Mesenchymal stem cell (in vitro differentiated cells and primary cell): ENCODE measurements around the gene TTC1.

Source experiments
- DNase-seq: peaks from one replicate; pipeline ENCODE4 v3.0.0-alpha.2; 2013
- H2AFZ ChIP-seq: one replicate; pipeline ENCODE4 v1.6.1; 2013; ENCODE audit warnings: low read depth, mild to moderate bottlenecking, control low read depth, inconsistent platforms, low read length, moderate library complexity
- H2AK5ac ChIP-seq: 2 replicates; pipeline ENCODE4 v1.6.1; 2013; ENCODE audit warnings: low read length, moderate library complexity, mild to moderate bottlenecking, inconsistent platforms; ENCODE audit not compliant: severe bottlenecking
- H2BK120ac ChIP-seq: one replicate; pipeline ENCODE4 v1.6.1; 2013; ENCODE audit warnings: low read depth, mild to moderate bottlenecking, inconsistent platforms, low read length, moderate library complexity
- H2BK12ac ChIP-seq, 2 experiments: one replicate each; pipeline ENCODE4 v1.6.1; 2013; ENCODE audit warnings: inconsistent platforms in 2 of 2, low read length in 2 of 2, mild to moderate bottlenecking in 2 of 2, moderate library complexity in 2 of 2, control low read depth in 1 of 2
- H2BK15ac ChIP-seq: one replicate; pipeline ENCODE4 v1.6.1; 2013; ENCODE audit warnings: mild to moderate bottlenecking, low read depth, inconsistent platforms; ENCODE audit not compliant: poor library complexity, severe bottlenecking
- H2BK5ac ChIP-seq: 2 replicates; pipeline ENCODE4 v1.6.1; 2013; ENCODE audit warnings: low read depth, mild to moderate bottlenecking, low read length, control low read depth, inconsistent platforms; ENCODE audit not compliant: poor library complexity, severe bottlenecking
- H3K14ac ChIP-seq, 2 experiments: one replicate each; pipeline ENCODE4 v1.6.1; 2013; ENCODE audit warnings: inconsistent platforms in 2 of 2, low read length in 2 of 2, control low read depth in 1 of 2, mild to moderate bottlenecking in 1 of 2, moderate library complexity in 1 of 2
- H3K18ac ChIP-seq, 2 experiments: one replicate each; pipeline ENCODE4 v1.6.1; 2013; ENCODE audit warnings: inconsistent platforms in 2 of 2, low read length in 2 of 2, control low read depth in 1 of 2, low read depth in 1 of 2, mild to moderate bottlenecking in 1 of 2
- H3K23ac ChIP-seq, 2 experiments: one replicate each; pipeline ENCODE4 v1.6.1; 2013; ENCODE audit warnings: inconsistent platforms in 2 of 2, low read length in 2 of 2, mild to moderate bottlenecking in 2 of 2, moderate library complexity in 2 of 2, control low read depth in 1 of 2
- H3K27ac ChIP-seq: 2 replicates; pipeline ENCODE4 v1.5.1; 2013; ENCODE audit warnings: mild to moderate bottlenecking, moderate library complexity, low read length, control low read depth, inconsistent platforms; ENCODE audit not compliant: poor library complexity, severe bottlenecking
- H3K27me3 ChIP-seq, 2 experiments: 2 replicates each; pipeline versions ENCODE4 v1.6.1 to v1.7.0; 2013; ENCODE audit warnings: low read length in 2 of 2, mild to moderate bottlenecking in 2 of 2, moderate library complexity in 2 of 2, control low read depth in 1 of 2, inconsistent platforms in 1 of 2; ENCODE audit not compliant: control insufficient read depth in 1 of 2, insufficient read depth in 1 of 2
- H3K36me3 ChIP-seq, 2 experiments: 2 replicates each; pipeline versions ENCODE4 v1.6.1 to v1.7.0; 2013; ENCODE audit warnings: low read length in 2 of 2, control low read depth in 1 of 2, inconsistent platforms in 1 of 2, low read depth in 1 of 2, mild to moderate bottlenecking in 1 of 2; ENCODE audit not compliant: insufficient read depth in 2 of 2, control insufficient read depth in 1 of 2
- H3K4ac ChIP-seq, 2 experiments: one replicate each; pipeline ENCODE4 v1.6.1; 2013; ENCODE audit warnings: inconsistent platforms in 2 of 2, low read length in 2 of 2, mild to moderate bottlenecking in 2 of 2, moderate library complexity in 2 of 2, control low read depth in 1 of 2, low read depth in 1 of 2
- H3K4me1 ChIP-seq: 2 replicates; pipeline ENCODE4 v1.6.1; 2013; ENCODE audit warnings: low read depth, low read length, control low read depth; ENCODE audit not compliant: control insufficient read depth, insufficient read depth
- H3K4me2 ChIP-seq: 2 replicates; pipeline ENCODE4 v1.6.1; 2013; ENCODE audit warnings: low read length, mild to moderate bottlenecking, inconsistent platforms; ENCODE audit not compliant: poor library complexity, severe bottlenecking
- H3K4me3 ChIP-seq, 2 experiments: 2 replicates each; pipeline versions ENCODE4 v1.5.1 to v1.7.0; 2013; ENCODE audit warnings: low read length in 2 of 2, mild to moderate bottlenecking in 2 of 2, control low read depth in 1 of 2, low read depth in 1 of 2; ENCODE audit not compliant: insufficient read depth in 1 of 2
- H3K79me1 ChIP-seq: replicated peaks from 2 replicates; pipeline ENCODE4 v1.6.1; 2013; ENCODE audit warnings: mild to moderate bottlenecking, control low read depth, low read length, inconsistent platforms; ENCODE audit not compliant: poor library complexity, severe bottlenecking
- H3K9ac ChIP-seq: 2 replicates; pipeline ENCODE4 v1.7.0; 2013; ENCODE audit warnings: mild to moderate bottlenecking, low read length, moderate library complexity
- H3K9me3 ChIP-seq: 2 replicates; pipeline ENCODE4 v1.7.0; 2013; ENCODE audit warnings: mild to moderate bottlenecking, low read length; ENCODE audit not compliant: control insufficient read depth
- H4K8ac ChIP-seq: one replicate; pipeline ENCODE4 v1.6.1; 2013; ENCODE audit warnings: inconsistent platforms, mild to moderate bottlenecking, low read length, moderate library complexity
- H4K91ac ChIP-seq: one replicate; pipeline ENCODE4 v1.6.1; 2013; ENCODE audit warnings: mild to moderate bottlenecking, low read length, inconsistent platforms
- WGBS: methylation state at CpG from one replicate; pipeline ENCODE4 v1.1.7; 2013; ENCODE audit warnings: mixed read lengths; 5-methylcytosine and 5-hydroxymethylcytosine counted together

Gene TTC1

DNA sequence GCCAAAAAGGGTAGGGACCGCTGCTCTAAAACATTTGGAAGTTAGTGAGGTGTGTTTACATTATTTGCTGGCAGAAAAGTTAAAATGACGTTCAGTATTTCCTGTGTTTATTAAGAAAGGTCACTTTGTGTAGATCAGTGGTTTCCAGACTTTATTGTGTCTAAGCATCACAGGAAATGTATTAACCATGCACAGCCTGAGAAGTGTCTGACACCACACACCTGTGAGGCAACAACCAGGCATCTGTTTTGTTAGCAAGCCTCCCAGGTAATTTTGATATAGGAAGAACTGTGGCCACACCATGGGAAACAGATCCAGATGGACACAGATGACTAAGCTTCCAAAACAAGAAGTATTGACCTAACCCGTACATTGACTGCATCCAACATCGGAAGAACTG, 12.0 kb downstream of the TTC1 start:
- Histone ChIP-seq H2BK12ac (no peak overlapping the region), H3K4me3 (no peak overlapping the region), H4K91ac (no peak overlapping the region), H3K36me3 (peaks cover 7 to 28% of the 10 kb centered on the region in 2 experiments), H2AK5ac (no peak overlapping the region), H3K23ac (no peak overlapping the region), H3K14ac (no peak overlapping the region), H2BK15ac (no peak overlapping the region), H3K18ac (no peak overlapping the region), H4K8ac (no peak overlapping the region), H3K79me1 (peaks cover 24% of the 10 kb centered on the region), H3K9ac (no peak overlapping the region), H2AFZ (no peak overlapping the region), H3K4me1 (no peaks in the 10 kb centered on the region), H2BK120ac (no peak overlapping the region), H3K4ac (no peak overlapping the region), H3K27ac (no peak overlapping the region), H2BK5ac (no peak overlapping the region), H3K9me3 (no peaks in the 10 kb centered on the region), H3K4me2 (no peak overlapping the region), H3K27me3 (no peaks in the 10 kb centered on the region)
- peak; percentile 45 for DNase-seq
- WGBS = 30% methylated on average over 4 of the region's 4 CpGs

DNA sequence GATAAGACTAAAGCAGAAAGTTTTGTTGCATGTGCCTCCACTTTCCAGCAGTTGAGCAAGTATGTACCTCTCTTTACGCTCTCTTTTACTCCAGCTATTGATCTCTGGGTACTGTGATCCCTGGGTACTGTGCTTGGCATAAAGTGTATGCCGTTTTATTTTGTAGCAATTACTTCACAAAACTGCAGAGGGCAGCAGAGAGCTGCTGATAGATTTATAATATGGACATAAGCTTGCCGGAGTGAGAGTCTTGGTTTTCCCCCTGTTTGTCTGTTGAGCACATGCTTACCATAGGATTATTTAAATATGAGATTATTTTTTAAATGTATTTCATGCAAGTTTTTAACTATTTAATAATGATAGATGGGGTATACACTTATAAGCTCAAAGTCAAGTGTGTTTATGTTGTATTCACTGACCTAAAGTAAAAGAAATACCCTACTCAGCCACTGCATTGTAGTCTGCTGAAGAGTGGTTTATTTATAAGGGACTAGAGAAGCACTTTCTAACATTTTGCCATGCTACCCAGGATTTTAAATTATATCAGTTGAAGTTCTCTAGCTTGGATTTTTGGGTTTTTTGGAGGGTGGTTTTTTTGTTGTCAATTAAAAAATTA, 13.0 kb downstream of the TTC1 start:
- Histone ChIP-seq H3K4ac (no peak overlapping the region), H2BK15ac (no peak overlapping the region), H2BK5ac (no peak overlapping the region), H2BK120ac (no peak overlapping the region), H3K27me3 (no peaks in the 10 kb centered on the region), H3K36me3 (peaks cover 7 to 29% of the 10 kb centered on the region in 2 experiments), H2AFZ (no peak overlapping the region), H3K23ac (no peak overlapping the region), H3K79me1 (peaks cover 23% of the 10 kb centered on the region), H3K14ac (no peak overlapping the region), H3K4me3 (no peak overlapping the region), H3K18ac (no peak overlapping the region), H2AK5ac (no peak overlapping the region), H3K4me1 (no peaks in the 10 kb centered on the region), H3K4me2 (no peak overlapping the region), H3K27ac (no peak overlapping the region), H4K91ac (no peak overlapping the region), H4K8ac (no peak overlapping the region), H3K9me3 (no peaks in the 10 kb centered on the region), H3K9ac (peak overlapping the region; percentile 16), H2BK12ac (no peak overlapping the region)
- DNase-seq = peak; percentile 77
- 0% methylated on average over 1 of the region's 3 CpGs for WGBS

DNA sequence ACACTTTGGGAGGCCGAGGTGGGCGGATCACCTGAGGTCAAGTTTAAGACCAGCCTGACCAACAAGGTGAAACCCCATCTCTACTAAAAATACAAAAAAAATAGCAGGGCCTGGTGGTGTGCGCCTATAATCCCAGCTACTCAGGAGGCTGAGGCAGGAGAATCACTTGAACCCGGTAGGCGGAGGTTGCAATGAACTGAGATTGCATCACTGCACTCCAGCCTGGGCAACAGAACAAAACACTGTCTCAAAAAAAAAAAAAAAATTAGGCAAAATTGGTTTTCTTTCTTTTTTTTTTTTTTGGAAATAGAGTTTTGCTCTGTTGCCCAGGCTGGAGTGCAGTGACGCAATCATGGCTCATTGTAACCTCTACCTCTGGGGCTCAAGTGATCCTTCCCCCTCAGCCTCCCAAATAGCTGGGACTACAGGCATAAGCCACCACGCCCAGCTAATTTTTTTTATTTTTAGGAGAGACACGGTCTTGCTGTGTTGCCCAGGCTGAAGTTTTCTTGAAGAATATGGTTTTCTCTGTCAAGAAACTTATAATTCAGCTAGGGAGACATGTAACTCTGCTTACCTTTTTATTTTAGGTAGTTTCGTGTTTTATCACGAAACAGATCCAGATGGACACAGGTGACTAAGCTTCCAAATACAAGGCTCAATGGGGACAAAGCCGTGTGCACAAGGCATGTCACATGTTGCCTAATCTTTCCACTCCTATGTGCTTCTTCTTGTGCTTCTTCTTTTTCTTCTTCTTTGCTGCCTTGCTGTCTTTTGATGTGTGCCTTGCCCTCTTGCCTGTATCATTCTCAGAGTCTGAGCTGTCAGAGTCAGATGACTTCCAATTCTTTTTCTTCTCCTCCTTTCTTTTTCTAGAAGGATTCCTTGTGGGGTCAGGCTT, 14.3 kb downstream of the TTC1 start:
- no peak overlapping the region for H2AFZ ChIP-seq
- no peaks in the 10 kb centered on the region for H3K9me3 ChIP-seq
- H2BK5ac ChIP-seq = no peak overlapping the region
- no peak overlapping the region for H3K23ac ChIP-seq
- no peak overlapping the region for H3K18ac ChIP-seq
- H3K4me3 ChIP-seq = no peak overlapping the region
- H4K91ac ChIP-seq = no peak overlapping the region
- no peak overlapping the region for H3K27ac ChIP-seq
- H2BK15ac ChIP-seq = no peak overlapping the region
- H3K27me3 ChIP-seq = no peaks in the 10 kb centered on the region
- no peak overlapping the region for H3K14ac ChIP-seq
- H3K36me3 ChIP-seq = peaks cover 7 to 31% of the 10 kb centered on the region in 2 experiments
- no peak overlapping the region for H2BK12ac ChIP-seq
- no peak overlapping the region for H4K8ac ChIP-seq
- 99% methylated on average over 10 of the region's 11 CpGs for WGBS
- H3K4me1 ChIP-seq = no peaks in the 10 kb centered on the region
- peak overlapping the region in 1 of 2 experiments; percentile 49 for H3K4ac ChIP-seq
- H3K79me1 ChIP-seq = peaks cover 23% of the 10 kb centered on the region
- H2AK5ac ChIP-seq = no peak overlapping the region
- no peak for DNase-seq
- H2BK120ac ChIP-seq = no peak overlapping the region
- H3K4me2 ChIP-seq = no peak overlapping the region
- H3K9ac ChIP-seq = no peak overlapping the region

DNA sequence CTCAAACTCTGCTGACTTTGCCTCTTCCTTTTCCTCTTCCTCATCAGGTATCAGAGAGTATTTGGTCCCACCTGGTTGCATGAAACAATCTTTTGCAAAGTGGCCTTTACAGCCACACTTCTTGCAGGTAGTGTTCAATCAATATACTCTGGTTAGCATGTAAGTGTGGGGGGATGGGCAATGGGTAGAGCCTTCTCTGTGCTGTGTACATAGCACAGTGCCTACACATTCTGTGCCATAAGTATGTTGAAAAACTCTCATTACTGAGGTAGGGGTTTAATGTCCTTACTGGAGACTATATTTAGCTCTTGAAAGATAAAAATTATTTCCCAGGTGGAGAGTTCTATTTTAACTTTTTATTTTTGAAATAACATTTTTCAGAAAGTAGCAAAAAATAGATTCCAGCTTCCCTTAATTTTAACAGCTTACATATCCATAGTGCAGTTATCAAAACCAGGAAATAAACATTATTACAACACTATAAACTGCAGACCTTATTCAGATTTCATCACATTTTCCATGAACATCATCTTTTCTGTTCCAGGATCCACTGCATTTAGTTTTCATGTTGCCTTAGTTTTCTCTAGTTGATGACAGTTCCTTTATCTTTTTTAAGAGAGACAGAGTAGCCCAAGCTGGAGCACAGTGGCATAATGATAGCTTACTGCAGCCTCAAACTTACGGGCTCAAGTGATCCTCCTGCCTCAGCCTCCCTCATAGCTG, 15.1 kb downstream of the TTC1 start:
- Histone ChIP-seq H3K4me3 (no peak overlapping the region), H3K9me3 (no peaks in the 10 kb centered on the region), H3K27ac (no peak overlapping the region), H3K4me2 (no peak overlapping the region), H2BK12ac (peak overlapping the region in 1 of 2 experiments; percentile 71), H4K8ac (no peak overlapping the region), H3K4me1 (no peaks in the 10 kb centered on the region), H2BK120ac (no peak overlapping the region), H2AFZ (no peak overlapping the region), H3K18ac (no peak overlapping the region), H3K79me1 (peaks cover 25% of the 10 kb centered on the region), H2BK5ac (no peak overlapping the region), H2AK5ac (no peak overlapping the region), H3K36me3 (peaks cover 11 to 39% of the 10 kb centered on the region in 2 experiments), H4K91ac (no peak overlapping the region), H3K14ac (no peak overlapping the region), H3K27me3 (no peaks in the 10 kb centered on the region), H3K23ac (no peak overlapping the region), H2BK15ac (no peak overlapping the region), H3K9ac (no peak overlapping the region), H3K4ac (no peak overlapping the region)
- DNase-seq = peak; percentile 32
- 100% methylated on average over 1 of the region's 1 CpG for WGBS
